ENCODE data around the gene CNTNAP1.

The CNTNAP1 gene

GRCh38 chr17:42670789-42671657, 11.3 kb upstream of the CNTNAP1 start:
- no peak for DNase-seq

DNA sequence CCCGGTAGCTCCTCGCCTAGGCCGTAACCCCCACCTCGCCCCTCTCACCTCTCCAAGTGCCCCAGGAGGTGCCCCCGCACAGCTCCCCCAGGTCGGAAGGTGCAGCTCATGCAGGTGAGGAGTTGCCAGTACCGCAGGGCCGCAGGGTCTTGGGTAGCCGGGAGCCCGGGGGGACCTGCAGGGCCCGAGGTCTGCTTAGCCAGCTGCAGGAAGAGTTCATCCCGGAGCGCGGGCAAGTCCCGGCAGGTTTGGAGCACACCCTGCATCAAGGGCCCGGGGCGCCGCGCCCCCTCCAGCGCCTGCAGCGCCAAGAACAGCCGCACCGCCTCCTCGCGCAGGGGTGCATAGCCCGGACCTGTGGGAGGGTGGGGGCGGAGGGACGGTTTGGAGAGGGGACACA, 10.3 kb upstream of the CNTNAP1 start:
- no peak for DNase-seq

DNA sequence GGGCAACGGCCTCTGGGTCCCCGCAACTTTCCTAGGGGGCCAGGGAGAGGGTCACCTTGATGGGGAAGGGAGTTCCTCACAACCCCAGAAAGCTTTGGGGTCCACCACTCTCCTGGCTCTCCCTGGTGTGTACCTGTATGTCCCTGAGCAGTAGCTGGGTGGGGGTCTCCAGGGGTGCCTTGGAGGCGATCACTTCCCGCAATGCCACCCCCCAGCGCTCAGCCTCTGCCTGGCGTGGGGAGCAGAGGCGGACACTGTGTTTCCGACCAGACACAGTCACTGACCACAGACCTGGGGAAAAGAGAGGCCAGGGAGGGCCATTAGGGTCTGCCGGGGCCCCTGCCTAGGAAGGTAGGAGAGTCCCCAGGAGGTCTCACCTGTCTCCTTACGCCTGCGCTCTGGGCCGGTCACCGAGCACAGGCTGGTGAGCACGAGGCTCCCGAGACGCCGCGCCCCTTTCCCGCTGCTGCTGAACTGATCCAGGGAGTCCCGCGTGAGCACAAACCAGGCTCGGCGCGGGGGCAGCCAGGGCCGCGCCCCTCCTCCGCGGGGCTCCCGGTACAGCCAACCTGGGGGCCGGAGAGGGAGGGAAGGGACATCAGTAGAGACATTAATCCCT, 9.0 kb upstream of the CNTNAP1 start:
- DNase-seq = no peak

DNA sequence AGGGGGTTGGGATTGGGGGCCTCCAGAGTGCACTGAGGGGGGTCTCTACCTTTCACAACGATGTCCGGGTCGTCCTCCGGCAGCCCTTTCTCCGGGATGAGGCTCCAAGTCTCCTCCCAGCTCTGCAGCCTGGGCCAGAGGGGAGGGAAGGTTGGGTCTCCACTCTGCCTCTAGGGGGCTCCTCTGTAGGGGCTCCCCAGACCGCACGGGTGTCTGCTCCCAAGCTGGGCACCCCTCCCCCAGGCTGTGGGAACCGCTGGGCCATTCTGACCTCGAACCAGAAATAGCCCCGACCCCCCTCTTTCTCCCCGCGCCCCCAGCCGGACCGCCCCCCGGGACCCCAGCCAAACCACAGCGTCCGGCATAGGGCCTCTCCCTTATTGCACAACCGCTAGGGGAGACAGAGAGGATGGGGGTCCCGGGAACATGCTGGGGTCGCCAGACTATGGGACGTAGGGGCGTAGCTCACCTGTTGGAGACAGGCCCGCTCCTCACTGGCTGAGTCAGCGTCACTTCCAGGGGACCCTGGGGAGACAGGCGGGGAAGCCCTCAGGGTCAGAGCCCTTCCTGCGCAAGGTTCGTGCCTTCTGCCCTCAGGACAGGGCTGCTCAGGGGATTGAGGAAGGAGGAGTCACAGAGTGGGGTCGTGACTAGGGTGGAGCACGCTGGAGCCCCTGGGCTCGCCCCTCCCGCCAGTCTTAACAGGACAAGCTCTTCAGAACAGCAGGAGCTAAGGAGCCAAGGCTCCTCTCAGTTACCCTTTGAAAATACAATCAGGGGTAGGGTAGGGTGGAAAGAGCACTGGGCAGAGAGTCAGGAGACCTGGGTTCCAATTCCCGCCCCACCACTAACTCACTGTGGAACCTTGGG, 8.2 kb upstream of the CNTNAP1 start:
- DNase-seq = no peak

- DNase-seq = no peak
These were observed 7.5 kb upstream of the CNTNAP1 start for GRCh38 chr17:42674755-42675347.

GRCh38 chr17:42675348-42675964, 6.9 kb upstream of the CNTNAP1 start:
- no peak for DNase-seq

GRCh38 chr17:42675965-42676423, 6.3 kb upstream of the CNTNAP1 start:
- DNase-seq = no peak

- no peak for DNase-seq
These were observed 5.8 kb upstream of the CNTNAP1 start, which contains the start of gene PLEKHH3 for GRCh38 chr17:42676424-42677011. Gene PLEKHH3, minus strand, starts transcription at chr17:42676994. Its CDS starts 431 bp downstream, at chr17:42676563.

GRCh38 chr17:42677012-42677857, 5.1 kb upstream of the CNTNAP1 start:
- peak; percentile 97 for DNase-seq

GRCh38 chr17:42677921-42678781, 4.2 kb upstream of the CNTNAP1 start:
- peak; percentile 59 for DNase-seq

GRCh38 chr17:42678951-42679491, 3.3 kb upstream of the CNTNAP1 start:
- DNase-seq = no peak

- peak; percentile 62 for DNase-seq
These were observed 2.6 kb upstream of the CNTNAP1 start for GRCh38 chr17:42679492-42680330.

DNA sequence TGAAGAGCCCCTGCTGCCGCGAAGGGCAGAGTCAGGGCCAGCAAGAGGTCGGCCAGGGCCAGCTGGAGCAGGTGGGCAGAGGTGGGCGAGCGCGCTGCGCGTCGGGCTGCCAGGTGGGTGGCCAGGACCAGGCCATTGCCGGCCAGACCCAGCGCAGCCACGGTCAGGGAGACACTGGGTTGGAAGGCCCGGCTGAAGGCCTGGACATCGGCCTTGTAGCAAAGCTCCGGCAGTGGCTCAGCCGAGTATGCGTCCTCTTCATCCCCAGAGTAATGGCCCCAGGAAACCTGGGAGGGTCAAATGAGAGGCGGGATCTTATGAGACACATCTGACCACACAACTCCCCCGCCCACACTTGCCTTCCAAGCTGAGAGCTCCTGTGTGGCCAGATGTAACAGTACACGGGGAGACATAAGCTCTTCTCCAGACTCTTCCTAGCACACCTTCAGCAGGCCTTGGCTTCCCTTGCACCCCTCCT, 2.0 kb upstream of the CNTNAP1 start:
- no peak for DNase-seq

DNA sequence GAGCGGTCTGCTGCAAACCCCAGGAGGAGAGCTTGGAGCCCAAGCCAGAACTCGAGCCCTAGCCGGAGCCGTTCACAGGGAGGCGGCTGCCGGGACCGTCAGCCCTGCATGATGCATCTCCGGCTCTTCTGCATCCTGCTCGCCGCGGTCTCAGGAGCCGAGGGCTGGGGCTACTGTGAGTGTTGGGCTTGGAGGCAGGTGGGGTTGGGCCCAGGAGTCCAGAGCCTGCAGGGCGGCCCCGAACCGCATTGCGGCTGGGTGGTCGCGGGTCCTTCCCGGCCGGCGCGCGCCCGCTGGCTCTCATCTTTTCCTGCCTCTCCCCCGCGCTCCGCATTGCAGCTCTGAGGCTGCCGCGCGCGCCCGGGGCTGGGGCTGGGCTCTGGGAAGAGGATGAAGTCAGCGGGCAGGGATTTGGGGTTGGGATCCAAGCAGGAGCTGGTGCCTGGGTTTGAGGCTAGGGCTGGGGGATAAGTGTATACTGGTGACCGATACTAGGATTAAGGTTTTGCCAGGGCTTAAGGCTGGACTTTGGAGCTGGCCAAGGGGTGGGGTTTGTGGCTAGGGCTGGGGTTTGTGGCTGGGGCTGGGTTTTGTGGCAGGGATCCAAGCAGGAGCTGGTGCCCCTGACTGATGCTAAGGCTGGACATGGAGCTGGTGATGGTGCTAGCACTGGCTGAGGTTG, 532 bp downstream of the CNTNAP1 start:
- DNase-seq = no peak

DNA sequence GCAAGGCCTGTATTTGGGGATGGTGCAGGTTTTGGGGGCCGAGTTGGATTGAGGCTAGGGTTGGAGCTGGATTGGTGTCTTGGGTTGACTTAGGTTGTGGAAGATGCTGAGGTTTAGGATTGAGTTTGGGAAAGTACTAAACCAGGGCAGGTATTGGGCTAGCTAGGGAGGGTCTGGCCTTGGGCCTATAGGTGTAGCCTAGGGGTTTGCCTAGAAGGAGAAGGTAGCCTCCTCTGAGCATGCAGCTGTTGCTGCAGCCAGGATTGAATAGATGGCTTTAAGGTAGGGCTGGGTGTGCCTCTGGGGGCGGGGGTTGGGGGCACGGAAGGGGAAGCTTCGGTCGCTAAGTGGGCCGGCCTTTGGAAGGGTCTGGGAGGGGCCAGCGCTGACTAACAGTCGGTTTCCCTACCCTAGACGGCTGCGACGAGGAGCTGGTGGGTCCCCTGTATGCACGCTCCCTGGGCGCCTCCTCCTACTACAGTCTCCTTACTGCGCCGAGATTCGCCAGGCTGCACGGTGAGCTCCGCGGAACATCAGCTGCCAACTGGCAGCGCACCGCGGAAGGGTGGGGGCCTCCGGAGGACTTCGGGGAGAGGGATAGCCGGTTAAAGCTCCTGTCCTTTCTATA, 1.2 kb downstream of the CNTNAP1 start:
- no peak for DNase-seq

DNA sequence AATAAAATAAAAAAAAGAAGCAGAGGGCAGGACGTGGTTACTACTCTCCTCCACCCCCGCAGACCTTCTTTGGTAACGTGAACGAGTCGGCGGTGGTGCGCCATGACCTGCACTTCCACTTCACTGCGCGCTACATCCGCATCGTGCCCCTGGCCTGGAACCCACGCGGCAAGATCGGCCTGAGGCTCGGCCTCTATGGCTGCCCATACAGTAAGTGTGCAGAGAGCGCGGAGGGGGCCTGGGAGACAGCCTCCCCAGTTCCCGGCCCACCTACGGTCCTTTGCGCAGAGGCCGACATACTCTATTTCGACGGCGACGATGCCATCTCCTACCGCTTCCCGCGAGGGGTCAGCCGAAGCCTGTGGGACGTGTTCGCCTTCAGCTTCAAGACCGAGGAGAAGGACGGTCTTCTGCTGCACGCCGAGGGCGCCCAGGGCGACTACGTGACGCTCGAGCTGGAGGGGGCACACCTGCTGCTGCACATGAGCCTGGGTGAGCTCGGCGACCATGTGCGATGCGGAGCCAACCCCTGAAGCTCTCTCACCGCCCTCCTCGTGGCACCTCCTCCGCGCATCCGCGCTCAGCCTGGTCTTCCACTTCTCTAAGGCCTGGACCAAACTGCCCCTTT, 2.7 kb downstream of the CNTNAP1 start:
- no peak for DNase-seq

- no peak for DNase-seq
These were observed 3.5 kb downstream of the CNTNAP1 start for GRCh38 chr17:42685831-42686230.

Measured in activated CD4-positive, alpha-beta T cell treated with anti-CD3 and anti-CD28 coated beads for 1 hour (primary cell).